HG03095 (cell line): ENCODE measurements around the gene CBY1.

ENCODE experiments used
- ATAC-seq: cut with Tn5 transposase; IDR thresholded peaks from one replicate; pipeline ENCODE4 v1.9.1; 2021; ENCODE audit warnings: moderate library complexity; ENCODE audit not compliant: unreplicated experiment

Gene CBY1

DNA sequence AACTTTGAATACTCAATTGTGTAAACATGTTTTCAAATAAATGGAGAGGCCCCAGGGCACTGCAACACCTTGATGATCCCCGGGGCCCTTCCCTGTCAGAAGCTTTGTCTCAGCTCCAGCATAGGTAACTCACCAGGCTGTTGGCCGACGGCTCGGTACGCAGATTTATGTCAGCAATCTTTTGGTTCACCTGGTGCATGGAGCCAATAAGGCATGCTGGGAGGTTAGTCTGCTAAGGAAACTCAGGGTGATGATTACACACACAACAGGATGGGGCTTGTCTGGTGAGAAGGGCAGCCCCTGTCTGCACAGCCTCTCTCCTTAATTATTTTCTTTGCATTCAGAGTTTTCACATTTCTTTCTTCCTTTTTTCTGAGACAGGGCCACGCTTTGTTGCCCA lies 11.0 kb upstream of the CBY1 start:
- ATAC-seq = no peak

DNA sequence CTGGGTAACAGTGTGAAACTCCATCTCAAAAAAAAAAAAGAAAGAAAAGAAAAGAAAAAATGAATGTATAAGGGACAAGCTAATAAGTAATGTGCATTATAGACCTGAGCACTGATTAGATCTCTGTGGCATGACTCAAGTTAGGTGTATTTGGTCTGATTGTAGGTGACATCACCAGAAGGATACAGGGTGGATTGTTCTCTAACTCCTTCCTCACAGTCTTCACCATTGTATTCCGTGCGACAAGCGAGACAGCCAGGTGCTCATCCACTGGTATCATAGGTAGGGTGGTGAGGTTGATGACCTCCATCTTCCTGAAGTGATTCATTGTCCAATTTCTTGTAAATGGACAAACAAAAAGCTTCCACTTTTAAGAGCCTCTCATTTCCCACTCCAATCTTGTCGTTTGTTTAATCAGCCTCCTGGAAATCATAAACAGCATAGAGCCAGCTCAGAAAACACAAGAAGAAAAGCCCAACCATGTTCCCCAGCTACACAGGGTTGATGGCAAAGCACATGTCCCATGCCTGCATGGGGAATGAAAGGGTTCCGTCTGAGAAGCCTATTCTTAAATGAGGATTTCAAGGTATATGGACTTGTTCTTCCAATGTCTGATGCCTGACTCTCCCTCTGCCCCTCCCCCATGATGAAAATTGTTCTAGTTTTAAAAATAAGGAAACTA lies 6.5 kb upstream of the CBY1 start:
- no peak for ATAC-seq

DNA sequence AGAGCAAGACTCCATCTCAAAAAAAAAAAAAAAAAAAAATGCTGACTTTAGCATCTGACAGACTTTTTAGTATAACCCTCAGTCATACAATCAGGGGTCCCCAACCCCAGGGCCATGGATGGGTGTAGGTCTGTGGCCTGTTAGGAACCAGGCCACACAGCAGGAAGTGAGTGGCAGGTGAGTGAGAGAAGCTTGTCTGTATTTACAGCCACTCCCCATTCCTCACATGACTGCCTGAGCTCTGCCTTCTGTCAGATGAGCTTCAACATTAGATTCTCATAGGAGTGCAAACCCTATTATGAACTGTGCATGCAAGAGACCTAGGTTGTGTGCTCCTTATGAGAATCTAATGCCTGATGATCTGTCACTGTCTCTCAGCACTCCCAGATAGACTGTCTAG lies 3.6 kb upstream of the CBY1 start:
- ATAC-seq = no peak

GRCh38 chr22:38653741-38654140 lies 2.7 kb upstream of the CBY1 start:
- ATAC-seq = no peak

GRCh38 chr22:38655519-38656255 lies 751 bp upstream of the CBY1 start:
- no peak for ATAC-seq

DNA sequence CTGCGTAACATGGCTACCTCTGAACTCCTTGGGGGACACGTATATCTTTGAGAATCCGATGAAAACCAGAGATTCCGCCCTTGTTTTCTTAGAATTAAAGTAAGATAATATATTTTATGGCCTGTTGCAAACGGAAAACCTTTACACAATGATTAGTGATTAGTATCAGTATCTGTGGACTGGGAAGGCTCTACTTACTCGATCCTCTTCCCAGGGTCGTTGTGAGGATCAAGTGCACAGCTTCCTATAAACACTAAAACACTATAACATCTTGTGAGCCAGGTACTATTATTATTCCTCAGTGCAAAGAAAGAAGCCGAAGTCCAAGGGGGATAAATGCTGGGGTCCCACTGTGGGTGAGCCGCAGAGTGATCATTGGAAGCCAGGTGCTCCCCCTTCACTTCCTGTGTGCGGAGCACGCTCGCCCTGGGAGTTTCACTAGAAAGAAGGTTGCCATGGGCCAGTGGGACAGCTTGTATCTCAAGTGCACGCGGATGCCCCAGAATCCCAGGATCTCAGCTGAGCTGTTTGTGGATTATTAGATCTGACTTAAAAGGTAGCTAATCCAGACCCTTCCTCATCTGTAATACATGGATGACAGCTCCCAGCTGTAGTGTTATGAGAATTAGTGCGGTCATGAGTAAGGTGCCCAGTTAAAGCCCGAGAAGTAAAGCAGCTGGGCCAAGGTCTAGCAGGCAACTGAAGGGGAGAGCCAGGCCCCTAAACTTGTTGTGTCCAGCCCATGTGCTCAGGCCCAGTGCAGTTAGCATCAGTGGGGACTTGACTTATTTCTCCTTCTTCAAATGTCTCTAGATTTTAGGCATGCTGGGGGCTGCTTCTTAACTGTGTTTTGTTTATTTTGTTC lies 839 bp downstream of the CBY1 start:
- ATAC-seq = no peak

DNA sequence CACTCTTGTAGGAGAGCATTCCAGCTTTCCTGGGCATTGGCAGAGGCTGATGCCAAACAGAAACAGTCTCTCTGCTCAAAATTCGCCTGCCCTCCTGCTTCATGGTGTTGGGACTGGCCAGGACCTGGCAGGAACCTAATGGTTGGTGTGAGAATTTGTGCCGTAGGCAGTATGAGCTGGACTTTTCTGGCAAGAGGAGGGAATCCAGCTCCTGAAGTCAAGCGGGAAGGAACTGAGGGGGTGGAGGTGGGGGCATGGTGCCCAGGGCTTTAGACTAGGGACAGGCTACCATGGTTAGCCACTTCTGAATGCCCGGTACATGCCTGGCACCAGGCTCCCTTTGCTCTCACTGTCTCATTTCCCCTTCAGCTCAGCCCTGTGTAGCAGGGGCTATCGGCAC lies 18.4 kb downstream of the CBY1 start:
- ATAC-seq = no peak

GRCh38 chr22:38675833-38676232 lies 19.4 kb downstream of the CBY1 start:
- no peak for ATAC-seq

- ATAC-seq = peak; percentile 87
These were observed 25.3 kb downstream of the CBY1 start, which contains the start of gene TOMM22 for GRCh38 chr22:38681582-38682335. Gene TOMM22, plus strand, starts transcription at chr22:38681957. Its CDS starts 22 bp downstream, at chr22:38681979.

GRCh38 chr22:38684895-38685294 lies 28.5 kb downstream of the CBY1 start:
- no peak for ATAC-seq

DNA sequence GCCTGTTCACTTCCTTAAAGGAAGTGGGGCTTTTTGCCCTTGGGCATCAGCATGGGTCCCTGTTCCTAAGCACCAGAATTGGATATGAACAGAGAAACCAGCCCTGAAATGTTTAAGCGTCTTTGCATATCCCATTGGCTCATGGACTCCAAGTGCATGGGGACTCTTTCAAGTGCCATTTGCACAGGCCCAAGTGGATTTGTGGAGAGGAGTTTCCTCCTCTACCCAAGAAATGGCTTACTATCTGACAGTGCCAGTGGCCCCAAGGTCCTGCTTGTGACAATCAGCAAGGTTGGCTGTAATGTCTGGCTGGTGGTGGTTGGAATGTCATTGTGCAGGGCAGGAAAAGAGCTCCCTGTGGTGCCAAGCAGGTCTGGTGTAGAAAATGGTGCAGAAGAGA lies 29.3 kb downstream of the CBY1 start:
- ATAC-seq = no peak

DNA sequence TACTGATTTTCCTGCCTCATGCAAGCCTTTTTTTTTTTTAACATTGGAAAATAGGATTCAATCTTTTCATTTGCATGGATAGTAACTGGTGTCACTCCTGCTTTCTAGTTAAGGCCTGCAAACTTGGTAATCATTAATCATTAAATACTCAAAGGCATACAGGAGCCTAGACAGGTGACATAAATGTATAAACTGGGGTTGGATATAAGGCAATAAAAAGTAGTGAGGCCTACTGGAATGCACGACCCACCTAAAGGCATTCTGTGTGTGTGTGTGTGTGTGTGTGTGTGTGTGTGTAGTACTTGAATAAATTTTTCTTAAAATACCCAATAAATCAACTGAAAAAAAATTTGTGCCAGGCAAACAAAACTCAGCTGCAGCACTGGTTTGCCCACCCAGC lies 33.2 kb downstream of the CBY1 start:
- ATAC-seq = no peak

GRCh38 chr22:38694049-38694448 lies 37.6 kb downstream of the CBY1 start:
- ATAC-seq = no peak

- no peak for ATAC-seq
These were observed 38.5 kb downstream of the CBY1 start for GRCh38 chr22:38694940-38695339.

GRCh38 chr22:38696606-38697424 lies 40.4 kb downstream of the CBY1 start:
- ATAC-seq = no peak

DNA sequence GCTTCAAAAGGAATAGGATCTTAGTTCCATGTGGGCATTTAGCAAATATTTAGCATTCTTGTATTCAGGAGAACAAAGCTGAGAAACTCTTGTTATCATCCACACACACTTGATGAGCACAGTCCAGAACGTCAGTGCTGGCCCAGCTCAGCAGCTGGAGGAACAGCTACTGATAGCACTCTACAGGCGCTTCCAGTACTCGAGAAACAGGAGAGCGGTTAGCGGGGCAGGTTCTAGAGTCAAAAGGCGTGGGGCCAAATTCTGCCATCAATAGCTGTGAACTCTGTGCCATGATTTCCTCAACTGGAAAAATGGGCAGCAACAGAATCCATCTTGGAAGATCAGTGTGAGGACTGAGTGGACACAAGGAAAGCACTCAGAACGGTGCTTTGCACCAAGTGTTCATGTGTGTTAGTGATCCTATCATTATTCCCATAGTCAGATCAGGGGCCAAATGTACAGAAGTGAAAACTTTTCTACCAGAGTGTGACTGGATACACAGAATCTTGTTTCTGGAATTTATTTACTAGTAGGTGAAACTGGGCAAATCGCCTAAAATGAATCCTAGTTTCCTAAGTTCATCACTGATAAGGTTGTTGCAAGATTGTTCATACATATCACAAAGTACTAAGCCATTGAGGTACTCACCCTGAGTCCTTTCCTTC lies 41.1 kb downstream of the CBY1 start:
- no peak for ATAC-seq

DNA sequence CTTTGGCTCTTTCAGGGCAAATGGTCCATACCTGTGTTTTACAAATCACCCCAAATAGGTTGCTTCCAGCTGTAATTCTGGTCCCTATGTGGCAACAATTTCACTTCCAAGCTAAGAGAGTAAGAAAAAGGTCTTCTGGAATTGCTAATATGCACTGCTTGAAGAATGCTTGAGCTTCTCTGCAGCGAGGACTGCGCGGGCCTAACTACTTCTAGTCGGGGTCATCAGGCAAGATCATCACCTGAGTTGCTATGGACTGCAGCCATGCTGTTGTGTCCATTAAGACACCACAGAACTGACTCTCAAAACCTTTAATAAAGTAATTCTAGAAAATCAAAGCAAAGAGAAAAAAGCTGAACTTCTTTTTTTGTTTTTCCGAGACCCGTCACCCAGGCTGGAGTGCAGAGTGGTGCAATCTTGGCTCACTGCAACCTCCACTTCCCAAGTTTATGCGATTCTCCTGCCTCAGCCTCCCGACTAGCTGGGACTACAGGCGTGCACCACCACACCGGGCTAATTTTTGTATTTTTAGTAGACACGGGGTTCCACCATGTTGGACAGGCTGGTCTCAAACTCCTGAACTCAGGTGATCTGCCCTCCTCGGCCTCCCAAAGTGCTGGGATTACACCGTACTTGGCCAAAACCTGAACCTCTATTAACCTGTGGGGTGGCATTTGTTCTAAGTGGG lies 42.1 kb downstream of the CBY1 start:
- ATAC-seq = no peak

DNA sequence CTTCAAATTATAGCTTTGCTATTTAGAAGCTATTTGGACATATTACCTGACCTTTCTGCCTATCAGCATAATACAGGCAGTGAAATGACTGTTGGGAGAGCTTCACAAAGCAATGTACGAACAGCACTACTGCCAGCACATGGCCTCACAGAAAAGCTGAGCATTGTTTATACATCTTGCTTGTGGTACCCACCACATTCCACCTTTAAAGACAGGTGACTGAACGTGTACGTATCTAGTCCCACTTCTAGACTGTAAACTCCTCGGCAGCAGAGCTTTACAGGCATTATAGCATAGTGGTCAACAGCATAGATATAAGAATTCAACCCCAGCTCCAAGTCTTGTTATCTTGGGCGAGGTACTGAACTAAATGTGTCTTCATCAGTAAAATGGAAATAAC lies 42.7 kb downstream of the CBY1 start:
- no peak for ATAC-seq

GRCh38 chr22:38699784-38700183 lies 43.3 kb downstream of the CBY1 start:
- ATAC-seq = no peak
